Left lobe of liver (tissue), 2 donors: Measurements from ENCODE around the gene PRDM1. TPM values are rescaled to one million over a fixed set of nuclear protein-coding genes. Genes with fewer than 3 reads are reported as not detected.
A peak's percentile ranks its signal among the peaks of the same experiment; 100 is the strongest.

Experiments
- ATAC-seq: fragments of 200-7000 bp; cut with Tn5 transposase; one replicate; pipeline ENCODE4 v1.9.1; 2020; ENCODE audit warnings: mild to moderate bottlenecking, moderate library complexity
- DNase-seq: peaks from one replicate; pipeline ENCODE4 v3.0.0-alpha.2; 2020; ENCODE audit warnings: low spot score
- total RNA-seq: library from RNA; stranded (reverse); gene quantifications from one replicate; pipeline ENCODE4 v1.2.1, GENCODE V29; 2021
- donor health status: DM: no; HTN: no; CAD: no; lungs with moderate emphysema.
- donor health status: DM: no; HTN: yes; CAD: no.

The PRDM1 gene
- total RNA-seq: 1.0 TPM

GRCh38 chr6:106085984-106086813, at the start of gene PRDM1:
Gene PRDM1 (plus strand): TSS chr6:106086336. CDS start chr6:106086554, 218 bp downstream.
- ATAC-seq (peak; percentile 89), DNase-seq (peak; percentile 74)

- no peak for ATAC-seq
- DNase-seq: no peak
These were observed 49.1 kb upstream of the PRDM1 start for GRCh38 chr6:106037060-106037459.

GRCh38 chr6:106039897-106040592, 46.1 kb upstream of the PRDM1 start:
- DNase-seq: no peak
- ATAC-seq: no peak

GRCh38 chr6:106044151-106044550, 42.0 kb upstream of the PRDM1 start:
- DNase-seq (no peak), ATAC-seq (no peak)

- DNase-seq (no peak), ATAC-seq (no peak)
These were observed 41.1 kb upstream of the PRDM1 start for GRCh38 chr6:106045077-106045476.

GRCh38 chr6:106046116-106046853, 39.9 kb upstream of the PRDM1 start:
- no peak for ATAC-seq
- no peak for DNase-seq

GRCh38 chr6:106046854-106047200, 39.3 kb upstream of the PRDM1 start:
- ATAC-seq (no peak), DNase-seq (no peak)

GRCh38 chr6:106048336-106048735, 37.8 kb upstream of the PRDM1 start:
- ATAC-seq: no peak
- no peak for DNase-seq

GRCh38 chr6:106050538-106050937, 35.6 kb upstream of the PRDM1 start:
- no peak for DNase-seq
- ATAC-seq: no peak

GRCh38 chr6:106051226-106051625, 34.9 kb upstream of the PRDM1 start:
- no peak for DNase-seq
- ATAC-seq: no peak

- ATAC-seq (no peak), DNase-seq (no peak)
These were observed 32.5 kb upstream of the PRDM1 start for GRCh38 chr6:106053484-106054205.

GRCh38 chr6:106055489-106055888, 30.6 kb upstream of the PRDM1 start:
- DNase-seq: no peak
- ATAC-seq: peak; percentile 53

GRCh38 chr6:106056060-106056745, 29.9 kb upstream of the PRDM1 start:
- ATAC-seq (no peak), DNase-seq (no peak)

- ATAC-seq (no peak), DNase-seq (no peak)
These were observed 29.3 kb upstream of the PRDM1 start for GRCh38 chr6:106056746-106057390.

GRCh38 chr6:106059331-106059730, 26.8 kb upstream of the PRDM1 start:
- DNase-seq (no peak), ATAC-seq (no peak)

GRCh38 chr6:106060167-106060566, 26.0 kb upstream of the PRDM1 start:
- no peak for DNase-seq
- ATAC-seq: no peak

- no peak for DNase-seq
- no peak for ATAC-seq
These were observed 22.7 kb upstream of the PRDM1 start for GRCh38 chr6:106063448-106063850.

- DNase-seq: no peak
- no peak for ATAC-seq
These were observed 22.0 kb upstream of the PRDM1 start for GRCh38 chr6:106064142-106064541.

- DNase-seq (no peak), ATAC-seq (no peak)
These were observed 21.4 kb upstream of the PRDM1 start for GRCh38 chr6:106064756-106065155.

GRCh38 chr6:106066989-106067388, 19.1 kb upstream of the PRDM1 start:
- ATAC-seq: no peak
- no peak for DNase-seq
